Thyroid gland (tissue), 4 donors: ENCODE results near the gene ATXN3L. TPM values are rescaled to one million over a fixed set of nuclear protein-coding genes. Genes with fewer than 3 reads are reported as not detected.

ENCODE experiments used
- DNase-seq, 2 donors: peaks; one replicate each; pipeline ENCODE4 v3.0.0-alpha.2; 2019
- H3K27ac ChIP-seq, 3 donors: fragments of 200-600 bp; sonication (generic); 1 replicate in 2 of 3; 2 replicates in 1 of 3; pipeline ENCODE4 v1.5.1; 2016 to 2019; ENCODE audit warnings: mild to moderate bottlenecking in 1 of 3, moderate library complexity in 1 of 3
- H3K27me3 ChIP-seq: fragments of 200-600 bp; sonication (generic); one replicate; pipeline ENCODE4 v1.5.1; 2019
- H3K36me3 ChIP-seq, 2 donors: fragments of 200-600 bp; sonication (generic); one replicate each; pipeline ENCODE4 v1.5.1; 2016 to 2019
- H3K4me1 ChIP-seq, 2 donors: fragments of 200-600 bp; sonication (generic); one replicate each; pipeline ENCODE4 v1.5.1; 2017 to 2019
- H3K4me3 ChIP-seq, 3 donors: fragments of 200-600 bp; sonication (generic); replicated peaks in 1 of 3; 1 replicate in 2 of 3; 2 replicates in 1 of 3; pipeline ENCODE4 v1.5.1; 2016; ENCODE audit warnings: mild to moderate bottlenecking in 1 of 3
- H3K9me3 ChIP-seq: fragments of 200-600 bp; sonication (generic); one replicate; pipeline ENCODE4 v1.5.1; 2017
- POLR2A ChIP-seq, 2 donors: fragments of 450-650 bp; IDR thresholded peaks; one replicate each; pipeline ENCODE4 v1.6.1; 2017; ENCODE audit warnings: antibody characterized with exemption in 2 of 2, mild to moderate bottlenecking in 2 of 2, moderate library complexity in 1 of 2
- WGBS, 2 donors: methylation state at CpG; one replicate each; pipeline ENCODE4 v1.1.5; 2017; 5-methylcytosine and 5-hydroxymethylcytosine counted together
- intact Hi-C: fragments of 100-400 bp; cut with DNase I; formaldehyde crosslinking; loops from one replicate; pipeline ENCODE4 v1.15.1; 2023
- total RNA-seq, 4 donors: library from RNA; depleted of rRNA; stranded (reverse); fragments of >200 nt; gene quantifications; one replicate each; pipeline ENCODE4 v1.2.3, GENCODE V29; 2016
- TF ChIP-seq, protein P1 (sequence below), 6 experiments: fragments of 200-600 bp in 3 of 6; fragments of 450-650 bp in 3 of 6; sonication (generic) in 3 of 6; IDR thresholded peaks; one replicate each; pipeline ENCODE4 v1.5.1; 2016 to 2019; ENCODE audit warnings: antibody characterized with exemption in 6 of 6, mild to moderate bottlenecking in 2 of 6, inconsistent platforms in 1 of 6, moderate library complexity in 1 of 6

Gene ATXN3L
- total RNA-seq, 4 donors from 2014 or later = not detected

DNA sequence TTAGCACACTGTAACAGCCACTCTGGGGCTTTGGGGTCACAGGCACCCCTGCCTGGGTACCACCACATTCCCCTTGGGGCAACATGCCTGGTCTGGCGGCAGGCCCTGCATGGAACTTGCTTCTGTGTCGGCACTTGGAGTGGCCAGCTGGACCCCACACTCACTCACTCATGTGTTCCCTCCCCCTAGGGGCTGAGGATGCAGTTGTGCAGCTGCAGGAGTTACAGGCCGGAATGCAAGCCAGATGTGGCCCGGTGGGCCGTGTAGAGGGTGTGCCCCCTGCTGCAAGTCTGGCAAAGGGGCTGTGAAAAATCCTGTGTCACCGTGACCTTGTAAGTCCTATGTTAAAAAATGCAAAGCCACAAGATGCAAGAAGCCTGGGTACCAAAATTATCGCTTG is 34.2 kb downstream of the ATXN3L start:
- H3K4me3 ChIP-seq = no peak overlapping the region
- TF ChIP-seq POLR2A (IDR thresholded peaks at IDR 0.05) = no peak
- TF ChIP-seq, protein P1, sequence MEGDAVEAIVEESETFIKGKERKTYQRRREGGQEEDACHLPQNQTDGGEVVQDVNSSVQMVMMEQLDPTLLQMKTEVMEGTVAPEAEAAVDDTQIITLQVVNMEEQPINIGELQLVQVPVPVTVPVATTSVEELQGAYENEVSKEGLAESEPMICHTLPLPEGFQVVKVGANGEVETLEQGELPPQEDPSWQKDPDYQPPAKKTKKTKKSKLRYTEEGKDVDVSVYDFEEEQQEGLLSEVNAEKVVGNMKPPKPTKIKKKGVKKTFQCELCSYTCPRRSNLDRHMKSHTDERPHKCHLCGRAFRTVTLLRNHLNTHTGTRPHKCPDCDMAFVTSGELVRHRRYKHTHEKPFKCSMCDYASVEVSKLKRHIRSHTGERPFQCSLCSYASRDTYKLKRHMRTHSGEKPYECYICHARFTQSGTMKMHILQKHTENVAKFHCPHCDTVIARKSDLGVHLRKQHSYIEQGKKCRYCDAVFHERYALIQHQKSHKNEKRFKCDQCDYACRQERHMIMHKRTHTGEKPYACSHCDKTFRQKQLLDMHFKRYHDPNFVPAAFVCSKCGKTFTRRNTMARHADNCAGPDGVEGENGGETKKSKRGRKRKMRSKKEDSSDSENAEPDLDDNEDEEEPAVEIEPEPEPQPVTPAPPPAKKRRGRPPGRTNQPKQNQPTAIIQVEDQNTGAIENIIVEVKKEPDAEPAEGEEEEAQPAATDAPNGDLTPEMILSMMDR (IDR thresholded peaks at IDR 0.05) = no peak
- H3K4me1 ChIP-seq = no peaks in the 10 kb centered on the region
- no peaks in the 10 kb centered on the region for H3K36me3 ChIP-seq
- no peaks in the 10 kb centered on the region for H3K9me3 ChIP-seq
- WGBS, 2 donors = 94 to 96% methylated on average over 4 to 5 of the region's 7 CpGs
- H3K27me3 ChIP-seq = no peaks in the 10 kb centered on the region
- no peak overlapping the region for H3K27ac ChIP-seq
- intact Hi-C loops = no loop called here
- DNase-seq = no peak

DNA sequence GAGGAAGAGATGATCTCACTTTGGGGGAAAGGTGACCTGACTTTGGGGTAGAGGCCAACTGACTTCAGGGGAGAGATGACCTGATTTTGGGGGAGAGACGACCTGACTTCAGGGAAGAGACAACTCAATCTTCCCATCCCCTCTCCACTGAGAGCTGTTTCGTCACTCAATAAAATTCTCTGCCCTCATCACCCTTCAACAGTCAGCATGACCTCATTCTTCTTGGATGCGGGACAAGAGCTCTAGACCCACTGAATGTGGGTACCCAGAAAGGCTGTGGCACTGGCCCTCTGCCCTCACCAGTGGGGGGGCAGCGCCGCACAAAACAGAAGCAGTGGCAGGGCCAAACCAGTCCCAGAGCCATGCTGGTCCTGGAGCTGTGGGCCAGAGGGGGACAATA is 34.6 kb downstream of the ATXN3L start:
- DNase-seq = no peak
- TF ChIP-seq POLR2A (IDR thresholded peaks at IDR 0.05) = no peak
- TF ChIP-seq, protein P1 (IDR thresholded peaks at IDR 0.05) = no peak
- no peak overlapping the region for H3K4me3 ChIP-seq
- WGBS, 2 donors = 88 to 90% methylated on average over 3 to 5 of the region's 5 CpGs
- no peaks in the 10 kb centered on the region for H3K4me1 ChIP-seq
- H3K9me3 ChIP-seq = no peaks in the 10 kb centered on the region
- H3K27ac ChIP-seq = no peak overlapping the region
- intact Hi-C loops = no loop called here
- no peaks in the 10 kb centered on the region for H3K36me3 ChIP-seq
- H3K27me3 ChIP-seq = no peaks in the 10 kb centered on the region

DNA sequence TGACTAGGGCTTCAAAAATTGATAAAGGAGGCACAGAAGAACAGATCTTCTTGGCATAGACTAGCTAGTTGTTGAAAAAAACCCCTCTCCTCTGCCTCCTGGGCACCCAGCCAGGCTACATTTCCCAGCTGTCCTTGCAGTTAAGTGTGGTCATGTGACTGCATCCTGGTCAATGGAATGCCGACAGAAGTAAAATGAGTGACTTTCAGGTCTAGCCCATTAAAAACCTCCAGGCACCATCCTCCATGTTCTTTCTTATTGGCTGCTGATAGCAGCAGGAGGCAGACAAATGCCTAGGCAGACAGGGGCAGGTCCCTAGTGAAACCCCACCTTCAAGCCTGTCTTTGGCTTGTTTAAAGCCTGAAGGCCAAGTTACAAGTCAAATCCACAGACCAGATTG is 35.3 kb downstream of the ATXN3L start:
- intact Hi-C loops = no loop called here
- DNase-seq = no peak
- Histone ChIP-seq H3K4me3 (no peak overlapping the region), H3K36me3 (no peaks in the 10 kb centered on the region), H3K27ac (no peak overlapping the region), H3K9me3 (no peaks in the 10 kb centered on the region), H3K27me3 (no peaks in the 10 kb centered on the region), H3K4me1 (no peaks in the 10 kb centered on the region)
- no peak for TF ChIP-seq POLR2A (IDR thresholded peaks at IDR 0.05)
- TF ChIP-seq, protein P1 (IDR thresholded peaks at IDR 0.05) = no peak
- WGBS, 2 donors = 71% methylated on average over 1 of the region's 1 CpG; no CpG with 5 or more reads in 1 of the 2 donors

- intact Hi-C loops = no loop called here
- Histone ChIP-seq H3K9me3 (no peaks in the 10 kb centered on the region), H3K4me3 (no peak overlapping the region), H3K36me3 (no peaks in the 10 kb centered on the region), H3K27me3 (no peaks in the 10 kb centered on the region), H3K27ac (no peak overlapping the region), H3K4me1 (no peaks in the 10 kb centered on the region)
- 80 to 94% methylated on average over 1 of the region's 1 CpG for WGBS, 2 donors
- TF ChIP-seq, protein P1 (IDR thresholded peaks at IDR 0.05) = no peak
- DNase-seq = no peak
These were observed 35.8 kb downstream of the ATXN3L start for GRCh38 chrX:13283950-13284546.

DNA sequence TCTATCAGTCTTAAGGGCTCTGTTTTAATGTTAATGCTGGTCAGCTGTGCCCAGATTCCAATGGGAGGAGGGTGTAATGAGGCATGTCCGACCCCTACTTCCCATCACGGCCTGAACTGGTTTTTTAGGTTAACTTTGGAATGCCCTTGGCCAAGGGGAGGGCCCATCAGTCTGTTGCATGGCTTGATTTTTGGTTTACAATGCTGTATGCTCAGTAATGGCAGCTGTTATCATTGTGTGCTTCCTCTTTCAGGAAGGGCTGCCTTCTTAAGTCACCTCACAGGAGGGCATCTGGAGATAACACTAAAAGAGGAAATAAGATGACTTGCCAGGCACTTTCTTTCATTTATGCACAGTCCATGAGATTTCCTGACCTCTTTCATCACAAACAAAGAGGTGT is 36.3 kb downstream of the ATXN3L start:
- TF ChIP-seq, protein P1 (IDR thresholded peaks at IDR 0.05) = no peak
- TF ChIP-seq POLR2A (IDR thresholded peaks at IDR 0.05) = no peak
- H3K27me3 ChIP-seq = no peaks in the 10 kb centered on the region
- H3K9me3 ChIP-seq = no peaks in the 10 kb centered on the region

More for the DNA sequence above, 36.3 kb downstream of the ATXN3L start:
- Histone ChIP-seq H3K4me1 (no peaks in the 10 kb centered on the region), H3K4me3 (no peak overlapping the region), H3K27ac (no peak overlapping the region), H3K36me3 (no peaks in the 10 kb centered on the region)
- WGBS, 2 donors = 63 to 66% methylated on average over 2 of the region's 2 CpGs
- intact Hi-C loops = no loop called here
- no peak for DNase-seq
